ENCODE results near the gene IL12RB2. TPM values are rescaled to one million over a fixed set of nuclear protein-coding genes. Genes with fewer than 3 reads are reported as not detected.
A peak's percentile ranks its signal among the peaks of the same experiment; 100 is the strongest.

IL12RB2 gene
- total RNA-seq, 1 experiment from 2014 or later: not detected

DNA sequence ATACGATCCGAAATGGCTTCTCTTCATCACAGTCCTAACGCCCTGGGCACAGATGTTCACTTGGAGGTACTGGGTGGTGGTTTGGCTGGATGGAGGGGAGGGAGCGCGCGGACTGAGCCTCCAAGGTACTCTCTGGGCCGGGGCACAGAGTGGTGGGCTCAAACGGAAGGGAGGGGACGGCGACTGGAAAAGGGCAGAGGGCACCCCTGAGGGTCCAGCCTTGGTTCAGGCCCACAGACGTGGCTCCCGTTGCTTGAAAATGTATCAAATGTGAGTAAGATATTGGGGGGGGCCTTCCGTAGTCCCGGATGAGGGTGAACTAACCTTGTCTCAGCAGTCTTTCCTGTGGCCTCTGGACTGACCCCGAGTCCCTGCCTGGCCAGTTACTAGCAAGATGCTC is 463 bp downstream of the IL12RB2 start:
- no peak for DNase-seq (ENCODE audit: low spot score)
- in situ Hi-C loops (cut with HindIII; ENCODE audit: low sequenced_read_pairs): no loop called here

DNA sequence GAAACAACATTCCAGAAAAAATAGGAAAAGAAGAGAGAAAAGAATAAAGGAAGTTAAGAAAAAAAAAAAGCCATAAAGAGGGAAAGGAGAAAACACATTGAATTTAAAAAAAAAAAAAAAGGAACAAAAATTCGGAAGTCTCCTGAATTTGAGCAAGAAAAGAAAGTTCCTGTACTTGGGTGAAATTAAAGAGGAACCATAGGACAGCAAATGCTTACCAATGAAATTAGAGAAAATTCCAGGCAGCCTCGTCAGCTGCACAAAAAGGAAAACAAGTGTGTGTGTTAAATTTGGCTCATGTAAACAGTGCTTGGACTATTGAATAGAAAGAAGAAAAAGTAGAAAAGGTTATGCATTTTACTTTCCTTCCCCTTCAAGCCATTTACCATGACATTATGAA is 4.9 kb downstream of the IL12RB2 start:
- DNase-seq (ENCODE audit: low spot score): no peak
- in situ Hi-C loops (cut with HindIII; ENCODE audit: low sequenced_read_pairs): no loop called here

DNA sequence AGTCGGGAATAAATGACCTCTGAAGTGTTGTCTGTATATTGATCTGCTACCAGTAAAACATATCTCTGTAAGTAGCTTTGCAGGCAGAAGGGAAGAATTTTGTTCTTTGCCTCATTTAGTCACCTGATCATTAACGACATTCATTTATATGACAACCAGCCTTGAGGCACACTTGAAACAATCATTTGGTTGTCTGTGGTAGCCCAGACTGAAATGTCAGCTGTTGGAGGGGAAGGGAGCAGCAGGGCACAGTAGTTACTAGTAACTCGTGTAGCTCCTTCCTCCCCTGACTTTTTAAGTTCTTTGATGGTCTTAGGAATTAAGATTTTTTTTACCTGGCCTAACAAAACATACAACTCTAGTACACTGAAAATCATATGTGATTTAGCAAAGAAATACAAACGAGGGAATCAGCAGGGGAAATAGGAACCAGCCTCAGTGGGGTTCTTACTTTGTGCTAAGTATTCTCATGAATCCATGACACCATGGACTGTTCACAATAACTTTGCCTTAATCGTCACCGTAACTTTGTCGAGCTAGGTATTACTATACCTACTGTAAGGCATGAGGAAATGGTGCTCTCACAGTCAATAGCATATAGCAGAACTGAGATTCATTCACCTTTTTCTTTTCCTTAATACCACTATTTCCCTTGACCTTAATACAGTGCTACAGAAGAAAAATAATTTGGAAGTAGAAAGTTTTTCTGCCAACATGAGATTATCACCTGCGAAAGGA is 6.4 kb downstream of the IL12RB2 start:
- DNase-seq (ENCODE audit: low spot score): no peak
- in situ Hi-C loops (cut with HindIII; ENCODE audit: low sequenced_read_pairs): no loop called here

DNA sequence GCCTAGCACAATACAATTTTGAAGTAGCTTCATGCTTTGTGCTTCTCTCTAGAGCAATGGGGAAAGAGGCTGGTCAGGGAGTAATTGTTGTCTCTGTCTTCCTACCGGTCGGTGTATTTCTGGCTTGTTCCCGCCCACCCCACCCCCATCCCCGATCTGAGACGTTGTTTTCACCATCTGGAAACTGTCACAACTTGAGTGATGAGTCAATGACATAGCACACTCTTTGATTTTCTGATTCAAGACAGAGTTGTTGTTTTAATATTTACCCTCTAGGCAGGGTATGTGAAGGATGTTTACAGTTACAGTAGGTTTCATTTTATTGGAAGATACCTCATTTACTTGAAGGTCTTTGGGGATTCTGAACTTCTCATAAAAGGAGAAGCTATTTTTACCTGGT is 7.0 kb downstream of the IL12RB2 start:
- in situ Hi-C loops (cut with HindIII; ENCODE audit: low sequenced_read_pairs): no loop called here
- no peak for DNase-seq (ENCODE audit: low spot score)

DNA sequence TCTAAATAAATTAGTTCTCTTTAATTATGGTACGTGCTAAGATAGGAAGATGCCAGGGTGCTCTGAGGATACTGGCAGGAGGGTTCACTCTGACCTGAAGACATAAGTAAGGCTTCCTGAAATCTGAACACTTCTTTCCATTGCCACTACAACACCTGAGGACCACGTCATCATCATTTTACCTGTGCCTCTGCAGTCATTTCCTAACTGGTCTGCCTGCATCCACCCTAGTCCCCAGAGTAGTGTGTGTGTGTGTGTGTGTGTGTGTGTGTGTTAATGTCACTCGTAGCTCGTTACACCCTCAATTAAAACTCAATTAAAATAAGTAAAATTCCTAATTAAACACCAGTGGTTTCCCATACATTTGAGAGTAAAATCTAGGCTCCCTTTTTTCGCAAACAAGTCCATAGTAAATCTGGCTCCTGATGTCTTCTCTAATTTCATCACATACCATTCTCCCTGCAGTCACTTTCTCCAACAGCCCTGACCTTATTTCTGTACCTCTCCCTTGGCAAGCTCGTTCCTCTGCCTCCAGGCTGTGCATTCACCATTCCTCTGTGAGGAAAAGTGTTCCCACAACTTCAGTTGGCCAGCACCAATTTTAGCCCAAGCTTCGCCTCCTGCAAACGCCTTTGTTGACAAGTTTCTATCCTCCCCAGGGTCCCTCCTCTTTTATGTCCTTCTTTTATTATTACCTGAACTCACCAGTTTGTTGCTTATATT is 8.7 kb downstream of the IL12RB2 start:
- in situ Hi-C loops (cut with HindIII; ENCODE audit: low sequenced_read_pairs): no loop called here
- DNase-seq (ENCODE audit: low spot score): peak; percentile 3

DNA sequence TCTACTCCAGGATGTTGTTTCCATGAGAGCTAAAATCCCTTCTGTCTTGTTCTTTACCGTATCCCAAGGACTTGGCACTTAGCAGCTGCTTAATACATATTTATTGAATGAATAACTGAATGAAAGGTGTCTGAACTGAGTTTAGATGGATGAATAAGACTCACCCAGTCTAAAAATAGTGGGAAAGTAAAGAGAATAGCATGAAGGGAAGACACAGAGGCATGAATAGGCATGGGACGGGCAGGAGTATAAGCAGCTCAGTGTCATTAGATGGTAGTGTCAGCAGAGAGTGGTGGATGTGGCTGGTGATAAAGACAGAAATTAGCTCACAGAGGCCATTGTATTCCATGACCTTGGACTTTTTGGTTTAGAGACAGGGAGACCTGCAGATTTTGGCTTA is 9.2 kb downstream of the IL12RB2 start:
- no peak for DNase-seq (ENCODE audit: low spot score)
- in situ Hi-C loops (cut with HindIII; ENCODE audit: low sequenced_read_pairs): no loop called here

DNA sequence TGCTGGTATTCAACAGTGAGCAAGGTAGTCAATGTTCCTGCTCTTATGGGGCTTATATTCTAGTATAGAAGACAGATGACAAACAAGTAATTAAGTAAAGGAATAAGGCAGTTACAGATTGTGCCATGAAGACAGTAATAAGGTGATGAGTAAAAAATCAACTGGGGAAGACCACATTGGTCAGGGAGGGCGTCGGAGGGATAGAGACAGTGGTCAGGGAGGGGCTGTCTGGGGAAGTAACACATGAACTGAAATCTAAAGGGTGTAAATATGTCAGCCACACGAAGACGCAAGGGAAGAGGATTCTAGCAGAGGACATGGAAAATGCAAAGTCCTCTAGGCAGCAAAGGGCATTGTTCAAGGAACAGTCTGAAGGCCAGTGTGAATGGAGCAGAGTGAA is 10.1 kb downstream of the IL12RB2 start:
- no peak for DNase-seq (ENCODE audit: low spot score)
- in situ Hi-C loops (cut with HindIII; ENCODE audit: low sequenced_read_pairs): no loop called here

DNA sequence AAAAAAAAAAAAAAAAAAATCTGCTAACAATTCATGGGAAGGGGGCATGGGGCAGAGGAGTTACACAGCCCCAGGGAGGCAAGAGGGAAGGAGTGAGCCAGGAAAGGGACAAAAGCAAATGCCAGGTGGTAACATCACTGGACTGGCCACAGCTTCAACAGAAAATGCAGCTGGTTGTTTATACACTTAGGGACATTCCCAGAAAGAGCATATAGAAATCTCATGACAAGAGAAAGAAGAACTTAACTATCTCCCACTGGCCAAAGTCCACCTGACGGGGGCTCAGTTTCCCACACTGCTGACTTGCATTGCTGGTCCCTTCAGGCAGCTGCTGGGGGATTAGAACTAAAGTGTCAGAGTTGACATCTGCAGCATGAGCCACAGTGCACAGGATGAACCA is 14.8 kb downstream of the IL12RB2 start:
- in situ Hi-C loops (cut with HindIII; ENCODE audit: low sequenced_read_pairs): no loop called here
- no peak for DNase-seq (ENCODE audit: low spot score)

DNA sequence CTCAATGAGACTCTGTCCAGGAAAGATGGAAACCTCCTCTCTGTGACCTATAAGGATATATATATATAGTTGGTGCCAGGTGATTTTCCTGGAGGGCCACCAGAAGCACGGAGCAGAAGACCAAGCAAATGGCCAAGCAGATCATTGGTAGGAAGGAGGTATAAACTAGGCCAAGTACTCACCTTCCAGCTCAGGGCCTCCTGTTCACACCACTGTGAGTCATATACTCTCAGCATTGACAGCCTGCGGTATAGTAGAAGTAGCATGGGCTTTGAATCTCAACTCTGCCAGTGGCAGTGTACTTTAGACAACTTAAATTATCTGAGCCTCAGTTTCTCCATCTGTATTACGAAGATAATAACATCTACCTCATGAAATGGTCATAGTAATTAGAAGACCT is 15.4 kb downstream of the IL12RB2 start:
- no peak for DNase-seq (ENCODE audit: low spot score)
- in situ Hi-C loops (cut with HindIII; ENCODE audit: low sequenced_read_pairs): no loop called here

DNA sequence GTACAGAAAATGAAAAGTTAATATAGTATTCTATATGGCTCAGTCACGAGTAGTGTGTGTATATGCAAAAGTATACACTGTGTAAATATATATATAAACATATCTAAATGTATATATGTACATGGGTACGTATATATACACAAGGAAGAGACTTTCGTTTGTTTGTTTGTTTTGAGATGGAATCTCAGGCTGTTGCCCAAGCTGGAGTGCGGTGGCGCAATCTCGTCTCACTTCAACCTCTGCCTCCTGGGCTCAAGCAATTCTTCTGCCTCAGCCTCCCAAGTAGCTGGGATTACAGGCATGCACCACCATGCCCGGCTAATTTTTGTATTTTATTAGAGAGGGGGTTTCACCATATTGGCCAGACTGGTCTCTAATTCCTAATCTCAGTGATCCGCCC is 16.4 kb downstream of the IL12RB2 start:
- DNase-seq (ENCODE audit: low spot score): no peak
- in situ Hi-C loops (cut with HindIII; ENCODE audit: low sequenced_read_pairs): no loop called here

DNA sequence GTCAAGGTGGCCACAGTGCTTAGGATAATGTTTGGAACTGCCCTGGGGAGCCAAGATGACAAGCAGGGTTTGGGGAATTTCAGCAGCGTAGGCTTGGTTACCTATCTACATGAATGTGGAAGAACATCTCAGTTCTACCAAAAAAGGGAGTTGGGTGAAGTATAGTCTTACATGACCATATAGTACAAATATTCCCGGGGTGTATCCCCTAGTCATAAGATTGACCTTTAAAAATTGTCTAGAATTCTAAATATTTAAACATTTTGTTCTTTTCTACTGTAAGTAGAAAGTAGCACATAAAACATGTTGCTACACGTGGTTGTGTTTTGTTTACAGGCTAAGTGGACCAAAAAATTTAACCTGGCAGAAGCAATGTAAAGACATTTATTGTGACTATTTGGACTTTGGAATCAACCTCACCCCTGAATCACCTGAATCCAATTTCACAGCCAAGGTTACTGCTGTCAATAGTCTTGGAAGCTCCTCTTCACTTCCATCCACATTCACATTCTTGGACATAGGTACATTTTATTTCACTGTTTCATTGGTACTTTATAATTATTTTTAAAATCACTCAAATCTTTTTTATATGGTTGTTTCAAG is 20.3 kb downstream of the IL12RB2 start:
- no peak for DNase-seq (ENCODE audit: low spot score)
- in situ Hi-C loops (cut with HindIII; ENCODE audit: low sequenced_read_pairs): loop anchor here (25.0 kb wide), 1 partner anchor 184 kb away; no protein-coding TSS in a partner anchor

DNA sequence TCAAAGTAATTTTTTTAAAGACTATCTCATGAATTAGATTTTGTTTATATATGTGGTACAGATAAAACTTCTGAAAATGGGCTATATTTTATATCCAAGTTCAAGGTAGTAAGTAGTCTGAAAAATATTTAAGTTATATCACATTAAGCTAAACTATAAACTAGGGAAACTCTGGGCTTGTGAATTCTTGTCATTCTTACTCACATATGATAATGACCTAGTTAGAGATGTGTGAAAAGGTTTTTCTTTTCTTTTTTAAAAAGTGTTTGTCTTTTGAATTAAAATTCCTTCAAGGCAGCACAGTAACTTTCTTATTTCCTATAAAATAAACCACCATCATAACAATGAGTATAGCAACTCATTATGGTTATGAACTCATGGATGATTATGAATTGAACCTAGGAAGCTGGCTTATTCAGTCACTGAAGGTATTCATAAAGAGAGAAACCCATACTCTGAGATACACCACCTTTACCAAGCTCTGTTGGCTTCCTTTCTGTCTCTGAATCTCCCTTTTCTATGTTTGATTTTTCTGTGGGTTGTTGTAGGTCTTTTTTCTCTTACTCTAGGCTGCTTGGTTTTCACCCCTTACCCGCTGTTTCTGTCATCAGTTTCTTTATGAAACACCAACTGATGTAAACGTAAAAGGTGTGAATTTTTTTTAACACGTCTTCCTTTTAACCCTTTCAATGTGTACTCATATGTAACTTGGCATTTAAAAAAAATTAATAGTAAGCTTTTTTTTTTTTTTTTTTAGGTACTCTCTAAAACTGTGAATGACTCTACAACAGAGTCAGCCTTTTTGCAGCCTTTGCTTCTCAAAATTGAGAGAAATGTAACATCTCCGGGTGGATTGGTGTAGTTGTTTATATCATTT is 25.2 kb downstream of the IL12RB2 start:
- in situ Hi-C loops (cut with HindIII; ENCODE audit: low sequenced_read_pairs): loop anchor here (25.0 kb wide), 1 partner anchor 179 kb away; no protein-coding TSS in a partner anchor
- DNase-seq (ENCODE audit: low spot score): no peak

DNA sequence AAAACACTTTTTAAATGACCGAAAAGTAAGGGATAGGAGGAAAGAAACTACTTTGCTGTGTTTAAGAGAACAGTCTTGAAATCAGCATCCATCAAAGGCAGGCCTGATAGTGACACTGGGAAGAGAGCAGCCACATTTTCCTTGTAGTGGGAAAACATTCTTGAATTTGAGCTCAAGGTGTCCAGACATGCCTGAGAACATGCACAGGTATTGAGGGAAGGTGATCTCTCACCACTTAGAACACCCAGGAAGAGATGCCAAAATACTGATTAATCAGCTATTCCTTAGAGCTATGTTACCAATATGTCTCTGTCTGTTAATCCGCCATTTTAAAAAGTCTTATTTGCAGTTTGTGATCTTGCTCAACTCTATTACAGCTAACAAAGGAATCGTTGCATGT is 25.9 kb downstream of the IL12RB2 start:
- DNase-seq (ENCODE audit: low spot score): no peak
- in situ Hi-C loops (cut with HindIII; ENCODE audit: low sequenced_read_pairs): loop anchor here (25.0 kb wide), 1 partner anchor 179 kb away; no protein-coding TSS in a partner anchor

DNA sequence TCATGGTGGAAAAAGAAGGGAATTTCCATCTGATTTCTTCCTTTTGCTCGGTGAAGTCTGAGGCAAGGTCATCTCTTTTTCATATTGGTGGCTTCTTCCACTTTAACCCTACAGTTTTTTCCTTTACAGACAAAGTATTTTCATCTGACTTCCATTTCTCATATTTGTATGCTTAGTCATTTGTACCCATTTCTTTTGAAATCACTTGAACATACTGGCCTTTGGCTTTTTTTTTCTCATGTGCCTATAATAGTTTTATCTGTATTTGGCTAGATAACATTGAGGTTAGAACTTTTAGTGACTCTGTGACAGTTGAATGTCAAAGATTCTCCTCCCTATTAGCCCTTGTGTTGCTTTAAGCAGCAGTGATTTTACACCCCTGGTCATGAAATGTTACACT is 27.7 kb downstream of the IL12RB2 start:
- no peak for DNase-seq (ENCODE audit: low spot score)
- in situ Hi-C loops (cut with HindIII; ENCODE audit: low sequenced_read_pairs): loop anchor here (25.0 kb wide), 1 partner anchor 177 kb away; no protein-coding TSS in a partner anchor

DNA sequence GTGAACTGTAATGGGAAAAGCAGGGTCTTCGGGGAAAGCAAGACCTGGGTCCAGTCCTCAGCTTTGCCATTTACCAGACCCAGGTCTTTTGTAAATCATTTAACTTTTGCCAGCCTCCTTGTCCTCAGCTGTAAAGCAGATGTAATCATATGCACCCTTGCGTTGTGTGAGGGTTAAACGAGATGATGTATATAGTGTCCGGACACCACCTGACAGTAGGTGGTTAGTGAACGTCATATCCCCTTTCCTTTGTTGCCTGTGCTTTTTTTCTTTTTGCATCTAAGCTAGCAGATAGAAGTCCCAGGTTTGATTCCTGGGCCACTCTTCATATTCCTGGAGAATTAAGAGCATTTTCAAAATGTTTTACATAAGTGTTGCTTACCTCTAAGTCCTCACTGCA is 28.5 kb downstream of the IL12RB2 start:
- no peak for DNase-seq (ENCODE audit: low spot score)
- in situ Hi-C loops (cut with HindIII; ENCODE audit: low sequenced_read_pairs): loop anchor here (25.0 kb wide), 1 partner anchor 176 kb away; no protein-coding TSS in a partner anchor

DNA sequence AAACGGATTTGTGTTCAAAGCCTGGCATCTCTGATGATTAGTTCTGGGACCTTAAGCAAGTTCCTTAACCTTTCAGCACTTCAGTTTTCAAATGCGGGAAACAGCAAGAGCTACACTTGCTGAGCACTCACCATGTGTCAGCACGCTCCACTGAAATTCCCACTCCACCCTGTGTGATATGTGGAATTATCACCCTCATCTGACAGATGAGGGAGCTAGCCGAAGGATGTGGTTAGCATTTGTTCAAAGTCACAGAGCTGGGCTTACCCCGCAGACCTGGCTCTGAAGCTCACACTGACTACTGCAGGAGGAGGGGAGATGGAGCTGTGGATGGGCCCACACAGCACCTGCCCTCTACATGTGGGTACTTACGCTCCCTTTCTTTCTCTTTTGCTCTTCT is 29.1 kb downstream of the IL12RB2 start:
- in situ Hi-C loops (cut with HindIII; ENCODE audit: low sequenced_read_pairs): loop anchor here (25.0 kb wide), 1 partner anchor 176 kb away; no protein-coding TSS in a partner anchor
- DNase-seq (ENCODE audit: low spot score): no peak

DNA sequence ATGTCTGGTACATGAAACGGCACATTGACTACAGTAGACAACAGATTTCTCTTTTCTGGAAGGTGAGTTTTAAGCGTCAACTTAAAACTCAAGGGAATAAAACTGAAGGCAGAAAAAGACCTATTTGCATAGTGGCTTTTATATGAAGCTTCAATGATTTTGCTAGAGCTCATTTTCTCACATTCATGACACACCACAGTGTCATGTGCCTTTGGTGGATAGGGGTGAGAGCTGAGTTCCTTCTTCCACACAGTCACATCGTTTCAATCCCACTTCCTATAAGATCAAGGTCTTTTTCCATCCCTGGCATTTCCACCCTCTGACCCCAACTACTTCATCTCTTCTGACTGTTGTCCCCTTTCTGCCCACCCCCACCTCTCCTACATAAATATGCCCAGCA is 31.0 kb downstream of the IL12RB2 start:
- in situ Hi-C loops (cut with HindIII; ENCODE audit: low sequenced_read_pairs): loop anchor here (25.0 kb wide), 1 partner anchor 174 kb away; no protein-coding TSS in a partner anchor
- no peak for DNase-seq (ENCODE audit: low spot score)

DNA sequence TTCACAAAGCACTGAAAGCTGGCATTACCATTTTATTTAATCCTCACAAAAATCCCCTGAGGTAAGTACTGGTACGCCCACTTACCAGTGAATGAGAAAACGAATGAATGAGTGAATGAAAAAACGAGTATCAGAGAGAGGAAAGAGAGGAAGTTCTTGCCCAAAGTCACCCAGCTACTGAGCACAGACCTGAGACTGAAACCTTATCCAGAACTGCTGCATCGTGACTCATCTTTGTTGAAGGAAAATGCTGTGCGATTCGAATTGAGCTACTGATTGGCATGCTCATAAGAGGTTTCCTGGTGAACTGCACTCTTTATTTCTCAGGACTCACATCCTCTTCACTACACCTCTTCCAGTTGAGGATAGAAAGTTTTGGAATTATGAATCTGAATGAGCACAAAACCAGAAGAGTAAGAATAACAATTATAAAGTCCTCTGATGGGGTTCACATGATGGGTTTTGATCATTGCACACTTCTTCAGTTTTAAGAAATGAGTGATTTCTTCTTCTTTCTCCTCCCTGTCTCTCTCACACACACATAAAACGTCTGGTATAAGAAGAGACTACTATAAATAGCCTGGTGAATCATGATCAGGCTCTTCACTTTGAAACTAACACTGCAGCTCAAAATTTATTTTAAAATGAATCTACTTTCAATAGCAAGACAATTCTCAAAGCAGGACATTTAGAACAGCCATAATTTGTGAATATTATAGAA is 32.1 kb downstream of the IL12RB2 start:
- in situ Hi-C loops (cut with HindIII; ENCODE audit: low sequenced_read_pairs): loop anchor here (10.0 to 25.0 kb wide), 2 partner anchors 75 to 173 kb away; no protein-coding TSS in a partner anchor

More for the DNA sequence above, 32.1 kb downstream of the IL12RB2 start:
- no peak for DNase-seq (ENCODE audit: low spot score)

Measured in G401 (cell line).